ENCODE results near the gene THBS2.

DNA sequence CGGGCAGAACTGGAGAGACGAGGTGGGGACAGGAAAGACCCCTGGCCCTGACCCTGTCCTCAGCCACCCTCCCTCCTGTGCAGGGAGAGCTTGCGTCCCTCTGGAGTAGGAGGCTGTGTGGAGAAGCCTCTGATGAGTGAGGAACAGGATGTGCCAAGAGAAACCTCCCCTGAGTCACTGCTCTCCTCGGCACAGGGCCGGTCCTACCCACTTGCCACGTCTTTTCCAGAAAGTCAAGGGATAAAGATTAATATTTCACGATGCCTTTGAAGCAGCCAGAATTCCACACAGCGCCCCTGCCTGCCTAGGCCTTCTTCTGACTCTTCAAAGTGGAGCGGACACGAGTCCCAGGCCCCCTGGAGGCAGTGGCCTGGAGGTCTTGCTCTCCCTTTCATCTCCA is 34.9 kb upstream of the THBS2 start:
- TF ChIP-seq POLR2A (IDR thresholded peaks at IDR 0.05; ENCODE audit: low read depth, low read length) (no peak), POLR2AphosphoS5 (IDR thresholded peaks at IDR 0.05; ENCODE audit: low read depth, low read length) (no peak), SPI1 (IDR thresholded peaks at IDR 0.05; ENCODE audit: low read depth, low read length) (no peak), TAF1 (IDR thresholded peaks at IDR 0.05; ENCODE audit: low read depth, low read length) (no peak), PAX5 (IDR thresholded peaks at IDR 0.05; ENCODE audit: insufficient read depth, low read length, severe bottlenecking) (no peak), POU2F2 (IDR thresholded peaks at IDR 0.05; ENCODE audit: low read depth, low read length) (no peak)
